ENCODE measurements around the gene TSC22D4.
A peak's percentile ranks its signal among the peaks of the same experiment; 100 is the strongest.

TSC22D4 gene

DNA sequence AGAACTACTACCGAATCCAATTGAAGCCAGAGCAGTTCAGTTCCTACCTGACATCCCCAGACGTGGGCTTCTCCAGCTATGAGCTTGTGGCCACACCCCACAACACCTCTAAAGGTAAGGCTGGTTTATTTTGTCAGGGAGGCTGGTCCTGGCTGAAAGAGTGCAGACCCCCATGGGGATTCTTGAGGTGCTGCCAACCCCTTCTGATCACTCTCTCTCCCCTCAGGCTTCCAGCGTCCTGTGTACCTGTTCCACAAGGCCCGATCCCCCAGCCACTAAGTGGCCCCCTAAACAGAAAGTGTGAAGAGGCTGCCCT lies 45.8 kb downstream of the TSC22D4 start:
- H3K4me3 ChIP-seq (ENCODE audit: control insufficient read depth, low read depth, low read length): no peak overlapping the region
- DNase-seq (ENCODE audit: low read depth): no peak
- no peak for TF ChIP-seq CTCF (conservative IDR thresholded peaks at IDR 0.05; ENCODE audit: control insufficient read depth, insufficient read depth, low read depth, low read length)

GRCh38 chr7:100432621-100433275 lies 46.3 kb downstream of the TSC22D4 start:
- DNase-seq (ENCODE audit: low read depth): no peak
- H3K4me3 ChIP-seq (ENCODE audit: control insufficient read depth, low read depth, low read length): no peak overlapping the region
- no peak for TF ChIP-seq CTCF (conservative IDR thresholded peaks at IDR 0.05; ENCODE audit: control insufficient read depth, insufficient read depth, low read depth, low read length)

GRCh38 chr7:100432053-100432452 lies 47.0 kb downstream of the TSC22D4 start:
- H3K4me3 ChIP-seq (ENCODE audit: control insufficient read depth, low read depth, low read length): peak overlapping the region; percentile 4
- TF ChIP-seq CTCF (conservative IDR thresholded peaks at IDR 0.05; ENCODE audit: control insufficient read depth, insufficient read depth, low read depth, low read length): no peak
- DNase-seq (ENCODE audit: low read depth): no peak

DNA sequence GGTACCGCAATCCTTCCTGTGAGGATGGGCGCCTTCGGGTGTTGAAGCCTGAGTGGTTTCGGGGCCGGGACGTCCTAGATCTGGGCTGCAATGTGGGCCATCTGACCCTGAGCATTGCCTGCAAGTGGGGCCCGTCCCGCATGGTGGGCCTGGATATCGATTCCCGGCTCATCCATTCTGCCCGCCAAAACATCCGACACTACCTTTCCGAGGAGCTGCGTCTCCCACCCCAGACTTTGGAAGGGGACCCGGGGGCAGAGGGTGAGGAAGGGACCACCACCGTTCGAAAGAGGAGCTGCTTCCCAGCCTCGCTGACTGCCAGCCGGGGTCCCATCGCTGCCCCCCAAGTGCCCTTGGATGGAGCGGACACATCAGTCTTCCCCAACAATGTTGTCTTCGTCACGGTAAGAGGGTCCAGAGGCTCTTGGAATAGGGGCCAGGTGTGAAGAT lies 47.7 kb downstream of the TSC22D4 start:
- no peak for DNase-seq (ENCODE audit: low read depth)
- peak overlapping the region; percentile 84 for H3K4me3 ChIP-seq (ENCODE audit: control insufficient read depth, low read depth, low read length)
- no peak for TF ChIP-seq CTCF (conservative IDR thresholded peaks at IDR 0.05; ENCODE audit: control insufficient read depth, insufficient read depth, low read depth, low read length)

GRCh38 chr7:100430493-100431285 lies 48.3 kb downstream of the TSC22D4 start:
- DNase-seq (ENCODE audit: low read depth): no peak
- peak overlapping the region; percentile 84 for H3K4me3 ChIP-seq (ENCODE audit: control insufficient read depth, low read depth, low read length)
- no peak for TF ChIP-seq CTCF (conservative IDR thresholded peaks at IDR 0.05; ENCODE audit: control insufficient read depth, insufficient read depth, low read depth, low read length)

DNA sequence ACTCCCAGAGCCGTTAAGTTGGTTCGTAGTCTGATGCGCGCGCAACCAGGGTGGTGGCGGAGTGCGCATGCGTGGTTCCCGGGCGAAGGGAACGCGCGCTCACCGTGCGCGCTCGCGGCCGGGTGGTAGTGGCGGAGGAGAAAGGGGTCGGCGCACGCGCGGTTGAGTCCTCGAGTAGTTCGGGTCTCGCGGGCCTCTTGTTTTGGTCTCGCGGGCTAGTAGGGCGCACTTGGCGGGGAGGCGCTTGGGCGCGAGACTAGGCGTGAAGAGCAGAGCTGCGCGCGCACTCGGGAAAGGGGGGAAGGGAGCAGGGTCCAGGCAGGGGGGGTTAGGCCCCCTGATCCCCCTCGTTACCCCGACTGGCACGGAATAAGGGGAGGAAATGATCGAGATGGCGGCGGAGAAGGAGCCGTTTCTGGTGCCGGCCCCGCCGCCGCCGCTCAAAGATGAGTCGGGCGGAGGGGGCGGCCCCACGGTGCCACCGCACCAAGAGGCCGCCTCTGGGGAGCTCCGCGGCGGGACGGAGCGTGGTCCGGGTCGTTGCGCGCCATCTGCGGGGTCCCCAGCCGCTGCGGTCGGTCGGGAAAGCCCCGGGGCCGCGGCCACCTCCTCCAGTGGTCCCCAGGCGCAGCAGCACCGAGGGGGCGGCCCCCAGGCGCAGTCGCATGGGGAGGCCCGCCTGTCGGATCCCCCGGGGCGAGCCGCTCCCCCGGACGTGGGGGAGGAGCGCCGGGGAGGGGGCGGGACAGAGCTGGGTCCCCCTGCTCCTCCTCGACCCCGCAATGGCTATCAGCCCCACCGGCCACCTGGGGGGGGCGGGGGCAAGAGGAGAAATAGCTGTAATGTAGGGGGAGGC lies 49.1 kb downstream of the TSC22D4 start, which contains the start of gene MEPCE:
Gene MEPCE (plus strand): TSS at position 195 of the 856 bp plus-strand sequence. CDS start 188 bp downstream, at position 383.
- H3K4me3 ChIP-seq (ENCODE audit: control insufficient read depth, low read depth, low read length): peak within 1 kb of the TSS; percentile 84
- TF ChIP-seq CTCF (conservative IDR thresholded peaks at IDR 0.05; ENCODE audit: control insufficient read depth, insufficient read depth, low read depth, low read length): no peak
- DNase-seq (ENCODE audit: low read depth): peak; percentile 92

Data from fibroblast of mammary gland (primary cell).